Measurements from ENCODE around the gene AUP1. TPM values are rescaled to one million over a fixed set of nuclear protein-coding genes. Genes with fewer than 3 reads are reported as not detected.

AUP1 gene
- total RNA-seq, 1 experiment from 2014 or later: 143 TPM

GRCh38 chr2:74528600-74529356, 728 bp downstream of the AUP1 start:
- peak overlapping the region; percentile 99 for H3K4me3 ChIP-seq
- DNase-seq: no peak
- H3K9me3 ChIP-seq: peaks cover 4% of the 10 kb centered on the region; the same call in 1 of the 2 replicates
- H3K27me3 ChIP-seq: no peaks in the 10 kb centered on the region
- peaks cover 64% of the 10 kb centered on the region for H3K36me3 ChIP-seq

- Histone ChIP-seq H3K27me3 (no peaks in the 10 kb centered on the region), H3K9me3 (peaks cover 4% of the 10 kb centered on the region; the same call in 1 of the 2 replicates), H3K4me3 (no peak overlapping the region), H3K36me3 (peaks cover 55% of the 10 kb centered on the region)
- DNase-seq: no peak
These were observed 1.8 kb downstream of the AUP1 start for GRCh38 chr2:74527741-74528140.

DNA sequence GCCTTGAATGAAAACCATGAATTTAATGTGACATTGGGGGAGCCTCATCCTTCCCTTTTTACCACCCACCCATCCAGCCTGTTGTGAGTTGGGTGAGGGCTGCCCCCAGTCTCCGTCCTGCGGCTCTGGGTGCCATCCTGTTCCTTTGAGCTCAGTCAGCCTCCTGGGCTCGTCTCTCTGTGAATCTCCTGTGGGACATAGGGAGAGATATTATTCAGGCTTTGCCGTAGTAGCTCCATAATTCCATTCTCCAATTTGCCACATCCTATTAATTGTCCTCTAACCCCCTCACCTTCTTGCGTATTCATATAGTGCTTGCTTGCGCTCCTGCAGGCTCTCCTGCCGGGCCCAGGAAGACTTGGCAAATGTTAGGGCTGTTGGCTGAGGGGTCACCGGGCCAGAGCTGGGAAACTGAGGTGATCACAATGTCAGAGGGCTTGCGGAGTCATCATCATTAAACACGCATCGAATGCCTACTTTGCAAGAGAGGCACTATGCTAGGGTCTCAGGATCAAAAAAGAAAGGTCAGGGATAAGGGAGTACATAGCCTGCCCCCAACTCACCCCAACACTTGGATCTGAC, 2.8 kb downstream of the AUP1 start:
- no peak for DNase-seq
- Histone ChIP-seq H3K4me3 (no peak overlapping the region), H3K36me3 (peaks cover 46% of the 10 kb centered on the region), H3K9me3 (peaks cover 4% of the 10 kb centered on the region; the same call in 1 of the 2 replicates), H3K27me3 (no peaks in the 10 kb centered on the region)

GRCh38 chr2:74525717-74526648, 3.5 kb downstream of the AUP1 start, which contains the start of gene DQX1:
Gene DQX1 (minus strand): TSS chr2:74526231. CDS start chr2:74525729, 502 bp downstream.
- peak; percentile 27 for DNase-seq
- Histone ChIP-seq H3K4me3 (no peak within 1 kb of the TSS), H3K27me3 (no peaks in the 10 kb centered on the region), H3K36me3 (peaks cover 39% of the 10 kb centered on the region), H3K9me3 (peaks cover 4% of the 10 kb centered on the region; the same call in 1 of the 2 replicates)

DNA sequence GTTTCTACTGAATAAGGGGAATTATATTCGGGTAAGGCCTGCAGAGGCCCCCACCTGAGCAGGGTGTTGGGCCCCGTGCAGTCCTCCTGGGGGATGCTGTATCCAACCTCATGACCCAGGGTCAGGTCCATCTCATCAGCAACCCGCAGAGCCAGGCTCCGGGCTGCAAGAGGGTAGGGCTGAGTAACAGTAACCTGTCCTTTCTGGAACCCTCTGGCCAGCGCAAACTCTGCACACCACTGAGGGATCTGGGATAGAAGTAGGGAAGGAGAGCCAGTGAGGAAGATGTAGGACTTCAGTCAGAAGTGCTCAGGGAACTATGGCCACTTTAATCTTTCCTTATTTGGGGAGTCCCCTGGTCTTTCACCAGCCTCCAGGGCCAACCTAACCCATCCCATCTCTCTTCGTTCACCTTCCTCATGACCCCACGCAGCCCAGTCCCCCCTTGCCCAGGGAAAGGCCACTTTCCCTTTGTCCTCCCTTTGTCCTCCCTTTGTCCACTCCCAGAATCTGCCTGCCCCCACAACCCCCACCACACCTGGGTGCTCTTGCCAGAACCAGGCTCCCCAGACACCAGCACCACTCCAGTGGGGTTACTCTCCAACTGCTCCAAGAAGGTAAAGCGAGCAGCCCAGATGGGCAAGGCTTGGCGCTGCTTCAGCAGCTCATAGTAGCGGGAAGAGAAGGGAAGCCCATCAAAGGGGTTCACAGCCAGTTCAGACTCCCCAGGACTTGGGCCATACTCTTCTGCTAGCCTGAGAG, 4.4 kb downstream of the AUP1 start:
- DNase-seq: no peak
- Histone ChIP-seq H3K36me3 (peaks cover 36% of the 10 kb centered on the region), H3K4me3 (no peak overlapping the region), H3K9me3 (peaks cover 4% of the 10 kb centered on the region; the same call in 1 of the 2 replicates), H3K27me3 (no peaks in the 10 kb centered on the region)

DNA sequence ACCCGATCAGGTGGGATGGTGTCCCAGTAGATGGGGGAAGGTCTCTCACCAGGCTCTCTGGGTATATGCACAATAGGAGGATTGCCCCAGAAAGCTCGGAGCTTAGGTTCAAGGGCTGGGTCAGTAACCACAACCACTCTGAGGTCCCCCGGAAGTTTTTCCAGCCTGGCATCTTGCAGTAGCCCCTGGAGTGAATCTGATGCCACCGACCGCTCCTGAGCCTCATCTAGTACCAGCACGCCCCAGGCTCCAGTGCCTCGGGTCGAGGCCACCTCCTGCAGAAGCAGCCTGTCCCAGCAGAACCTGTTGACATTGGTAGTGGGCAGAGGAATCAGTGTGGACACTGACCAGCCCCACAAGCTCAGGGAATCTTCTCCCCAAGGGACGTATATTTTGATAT, 5.5 kb downstream of the AUP1 start:
- H3K27me3 ChIP-seq: no peaks in the 10 kb centered on the region; the same call in 1 of the 2 replicates
- peaks cover 31% of the 10 kb centered on the region for H3K36me3 ChIP-seq
- peaks cover 4% of the 10 kb centered on the region; the same call in 1 of the 2 replicates for H3K9me3 ChIP-seq
- H3K4me3 ChIP-seq: no peak overlapping the region
- no peak for DNase-seq

GRCh38 chr2:74522516-74522915, 7.0 kb downstream of the AUP1 start:
- H3K27me3 ChIP-seq: peaks cover 5% of the 10 kb centered on the region
- DNase-seq: no peak
- peaks cover 4% of the 10 kb centered on the region; the same call in 1 of the 2 replicates for H3K9me3 ChIP-seq
- H3K4me3 ChIP-seq: no peak overlapping the region
- H3K36me3 ChIP-seq: peaks cover 19% of the 10 kb centered on the region

- H3K9me3 ChIP-seq: no peaks in the 10 kb centered on the region
- DNase-seq: no peak
- H3K4me3 ChIP-seq: no peak overlapping the region
- H3K27me3 ChIP-seq: peaks cover 5% of the 10 kb centered on the region
- H3K36me3 ChIP-seq: no peaks in the 10 kb centered on the region
These were observed 12.9 kb downstream of the AUP1 start for GRCh38 chr2:74516650-74517049.

DNA sequence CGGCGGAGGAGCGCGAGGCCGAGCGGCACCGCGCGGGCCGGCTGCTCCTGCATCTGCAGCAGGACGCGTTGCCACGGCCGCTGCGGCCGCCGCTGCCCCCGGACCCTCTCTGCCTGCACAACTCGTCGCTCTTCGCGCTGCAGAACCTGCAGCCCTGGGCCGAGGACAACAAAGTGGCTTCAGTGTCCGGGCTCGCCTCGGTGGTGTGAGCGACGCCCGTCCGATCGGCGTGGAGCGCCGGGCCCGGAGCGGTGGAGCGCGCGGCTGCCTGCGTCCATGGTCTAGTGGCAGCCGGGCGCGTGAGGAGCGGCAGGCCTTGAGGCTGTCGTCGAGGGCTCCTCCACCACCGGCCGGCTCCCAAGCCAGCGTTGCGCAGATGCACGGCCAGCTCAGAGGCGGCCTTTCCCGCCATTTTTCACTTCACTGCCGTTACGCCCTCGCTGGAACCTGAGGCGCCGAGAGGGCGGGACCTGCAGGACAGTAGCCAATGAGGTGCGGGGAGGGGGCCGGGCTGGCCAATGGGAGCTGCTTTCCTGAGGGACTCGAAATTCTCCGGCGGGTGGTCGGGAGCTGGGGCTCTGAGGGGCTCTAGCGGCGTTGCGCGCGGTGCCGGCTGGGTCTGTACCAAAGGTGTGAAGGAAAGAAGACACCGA, 13.4 kb downstream of the AUP1 start:
- H3K4me3 ChIP-seq: no peak overlapping the region
- no peaks in the 10 kb centered on the region for H3K9me3 ChIP-seq
- peaks cover 5% of the 10 kb centered on the region for H3K27me3 ChIP-seq
- no peak for DNase-seq
- H3K36me3 ChIP-seq: no peaks in the 10 kb centered on the region

- H3K9me3 ChIP-seq: no peaks in the 10 kb centered on the region
- H3K27me3 ChIP-seq: peaks cover 5% of the 10 kb centered on the region
- H3K36me3 ChIP-seq: no peaks in the 10 kb centered on the region
- no peak overlapping the region for H3K4me3 ChIP-seq
- DNase-seq: no peak
These were observed 14.1 kb downstream of the AUP1 start for GRCh38 chr2:74515271-74515980.

DNA sequence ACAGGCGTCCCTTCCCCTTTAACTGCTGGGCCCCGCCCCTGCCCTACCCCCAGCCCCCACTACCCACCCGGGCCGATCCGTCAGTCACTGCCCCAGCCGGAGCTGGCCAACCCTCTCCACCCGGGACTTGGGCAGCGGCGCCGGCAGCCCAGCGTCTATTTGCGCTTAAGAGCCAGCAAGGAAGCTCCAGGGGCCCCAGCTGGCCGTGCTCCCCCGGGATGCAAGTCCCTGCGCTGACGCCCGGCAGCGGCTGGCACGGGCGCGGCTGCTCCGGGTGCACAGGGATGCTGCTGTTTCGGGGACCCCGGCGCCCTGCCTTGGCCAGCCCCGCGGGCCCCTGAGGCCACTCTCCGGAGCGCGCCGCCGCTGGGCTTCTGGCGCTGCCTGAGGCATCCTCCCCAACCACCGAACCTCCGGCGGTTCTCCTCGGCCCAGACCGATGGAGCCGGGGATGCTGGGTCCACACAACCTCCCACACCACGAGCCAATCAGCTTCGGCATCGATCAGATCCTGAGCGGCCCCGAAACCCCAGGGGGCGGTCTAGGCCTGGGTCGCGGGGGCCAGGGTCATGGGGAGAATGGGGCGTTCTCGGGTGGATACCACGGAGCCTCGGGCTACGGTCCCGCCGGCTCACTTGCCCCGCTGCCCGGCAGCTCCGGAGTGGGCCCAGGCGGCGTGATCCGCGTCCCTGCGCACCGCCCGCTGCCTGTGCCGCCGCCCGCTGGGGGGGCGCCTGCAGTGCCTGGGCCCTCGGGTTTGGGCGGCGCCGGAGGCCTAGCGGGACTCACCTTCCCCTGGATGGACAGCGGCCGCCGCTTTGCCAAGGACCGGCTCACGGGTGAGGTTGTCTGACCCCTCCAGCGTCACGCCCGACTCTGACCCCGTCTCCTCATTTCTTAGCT, 14.9 kb downstream of the AUP1 start, which contains the start of gene TLX2:
TLX2 (plus strand) TSS at position 83 of the 903 bp plus-strand sequence; CDS start at position 440, 357 bp downstream.
- Histone ChIP-seq H3K9me3 (no peaks in the 10 kb centered on the region), H3K36me3 (no peaks in the 10 kb centered on the region), H3K4me3 (peak within 1 kb of the TSS; percentile 23), H3K27me3 (peaks cover 5% of the 10 kb centered on the region)
- peak; percentile 39 for DNase-seq

- H3K36me3 ChIP-seq: no peaks in the 10 kb centered on the region
- H3K4me3 ChIP-seq: peak overlapping the region; percentile 23
- H3K9me3 ChIP-seq: no peaks in the 10 kb centered on the region
- H3K27me3 ChIP-seq: peaks cover 5% of the 10 kb centered on the region
- DNase-seq: no peak
These were observed 15.7 kb downstream of the AUP1 start for GRCh38 chr2:74513605-74514367.

DNA sequence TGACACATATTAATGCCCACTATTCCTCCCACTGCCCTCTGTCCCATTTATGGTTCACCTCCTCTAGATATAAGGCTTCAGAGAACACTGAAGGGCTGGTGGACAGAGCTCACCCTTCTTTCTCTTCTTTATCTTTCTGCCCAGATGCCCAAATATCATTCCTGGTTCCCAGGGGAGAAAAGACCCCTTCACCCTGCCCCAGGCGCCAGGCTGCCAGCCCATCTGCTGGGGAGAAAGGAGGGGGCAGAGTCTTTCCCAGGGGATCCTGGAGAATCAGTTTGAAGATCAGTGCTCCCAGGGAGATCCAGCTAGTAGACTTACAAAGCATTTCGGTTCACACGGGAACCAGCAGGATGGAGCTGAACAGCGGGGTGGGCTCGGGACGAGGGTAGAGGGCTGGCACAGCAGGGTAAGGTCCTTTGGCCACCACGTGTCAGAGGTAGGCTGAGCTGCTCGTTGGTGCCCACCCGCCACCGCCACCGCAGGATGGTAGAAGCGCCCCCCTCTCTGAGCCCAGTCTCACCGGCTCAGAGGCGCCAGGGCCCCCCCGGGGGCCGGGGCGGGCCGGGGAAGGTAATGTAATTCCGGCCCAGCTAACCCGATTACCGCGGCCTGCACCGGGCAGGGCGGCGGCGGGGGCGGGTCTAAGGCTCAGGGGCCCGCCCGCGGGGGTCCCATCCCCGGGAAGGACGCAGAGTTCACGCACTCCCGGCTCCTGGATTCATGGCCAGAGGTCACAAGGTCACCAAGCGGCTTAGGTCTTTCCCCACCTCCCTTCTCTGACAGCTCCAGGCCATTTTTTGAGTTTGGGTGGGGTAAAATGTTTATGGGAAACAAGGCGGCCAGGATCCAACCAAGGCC, 16.5 kb downstream of the AUP1 start:
- no peaks in the 10 kb centered on the region for H3K36me3 ChIP-seq
- no peak for DNase-seq
- H3K9me3 ChIP-seq: no peaks in the 10 kb centered on the region
- H3K4me3 ChIP-seq: no peak overlapping the region
- peaks cover 2% of the 10 kb centered on the region; the same call in 1 of the 2 replicates for H3K27me3 ChIP-seq

Data from MG63 (cell line).